DMS53 treated with DMSO at 0.1 percent for 48 hours (cell line): ENCODE measurements around the gene E2F2.
"Not testable (repeated sequence)": the region's sequence is repeated elsewhere in the genome, so short reads cannot be mapped to it uniquely, and the experiment has no call there.

Source experiments
- DNase-seq: peaks from one replicate; lab custom pipeline; 2025; ENCODE audit not compliant: unreplicated experiment; lab: John Stamatoyannopoulos, UW

E2F2 gene

GRCh38 chr1:23548704-23549143 lies 17.7 kb upstream of the E2F2 start:
- DNase-seq, result no peak

GRCh38 chr1:23546897-23547584 lies 16.0 kb upstream of the E2F2 start:
- DNase-seq, result peak; percentile 23

- no peak for DNase-seq
Measured at GRCh38 chr1:23545851-23546250, 14.8 kb upstream of the E2F2 start.

- peak; percentile 68 for DNase-seq
Measured at GRCh38 chr1:23544444-23545389, 13.7 kb upstream of the E2F2 start.

- DNase-seq, result no peak
Measured at GRCh38 chr1:23543707-23544443, 12.8 kb upstream of the E2F2 start.

GRCh38 chr1:23542940-23543339 lies 11.9 kb upstream of the E2F2 start:
- DNase-seq, result not testable (repeated sequence)

- peak; percentile 96 for DNase-seq
Measured at GRCh38 chr1:23539698-23540266, 8.7 kb upstream of the E2F2 start.

GRCh38 chr1:23537296-23537973 lies 6.4 kb upstream of the E2F2 start:
- no peak for DNase-seq

- no peak for DNase-seq
Measured at GRCh38 chr1:23533246-23534023, 2.4 kb upstream of the E2F2 start.

- DNase-seq, result no peak
Measured at GRCh38 chr1:23531562-23532094, 595 bp upstream of the E2F2 start.

- no peak for DNase-seq
Measured at GRCh38 chr1:23530087-23530746, 816 bp downstream of the E2F2 start.

GRCh38 chr1:23529146-23530086 lies 1.6 kb downstream of the E2F2 start:
- DNase-seq, result no peak

GRCh38 chr1:23528250-23528978 lies 2.6 kb downstream of the E2F2 start:
- no peak for DNase-seq

- DNase-seq, result no peak
Measured at GRCh38 chr1:23527900-23528249, 3.2 kb downstream of the E2F2 start.

- DNase-seq, result no peak
Measured at GRCh38 chr1:23527366-23527765, 3.7 kb downstream of the E2F2 start.

GRCh38 chr1:23526329-23527041 lies 4.5 kb downstream of the E2F2 start:
- no peak for DNase-seq
